Body of pancreas (tissue), 4 donors: ENCODE data around the gene CISD3.

Experiments
- CTCF ChIP-seq, 7 experiments: fragments of 450-650 bp in 4 of 7; fragments of 200-600 bp in 3 of 7; sonication (generic) in 3 of 7; IDR thresholded peaks; one replicate each; pipeline ENCODE4 v1.5.1; 2016 to 2019; ENCODE audit warnings: antibody characterized with exemption in 7 of 7
- POLR2A ChIP-seq, 3 donors: fragments of 450-650 bp; IDR thresholded peaks; one replicate each; pipeline ENCODE4 v1.6.1; 2016; ENCODE audit warnings: antibody characterized with exemption in 3 of 3, mild to moderate bottlenecking in 2 of 3

GRCh38 chr17:38715216-38715943 is 14.8 kb upstream of the CISD3 start:
- no peak for TF ChIP-seq CTCF (IDR thresholded peaks at IDR 0.05)
- TF ChIP-seq POLR2A (IDR thresholded peaks at IDR 0.05): no peak
